ENCODE results near the gene BAZ2B.

BAZ2B gene

DNA sequence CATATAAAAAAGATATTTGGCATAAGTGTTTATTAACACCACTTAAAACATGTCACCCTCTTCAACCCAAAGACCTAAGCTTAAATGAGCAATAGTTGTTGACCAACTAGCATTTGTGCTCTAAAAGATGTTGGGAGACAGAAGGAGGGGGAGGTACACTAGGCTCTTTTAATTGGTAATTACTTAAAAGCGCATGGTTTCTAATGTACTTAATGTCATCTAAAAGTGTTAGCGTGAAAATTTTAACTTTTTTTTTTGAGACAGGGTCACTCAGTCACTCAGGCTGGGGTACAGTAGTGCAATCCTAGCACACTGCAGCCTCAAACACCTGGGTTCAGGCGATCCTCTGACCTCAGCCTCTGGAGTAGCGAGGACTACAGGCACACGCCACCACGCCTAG, 335.3 kb downstream of the BAZ2B start:
- no peak for TF ChIP-seq CTCF (IDR thresholded peaks at IDR 0.05; ENCODE audit: borderline replicate concordance, insufficient read depth, low read depth, low read length)
- no peak overlapping the region for H3K4me3 ChIP-seq (ENCODE audit: low read depth, low read length)

GRCh38 chr2:159279700-159280099, 336.6 kb downstream of the BAZ2B start:
- H3K4me3 ChIP-seq (ENCODE audit: low read depth, low read length): no peak overlapping the region
- TF ChIP-seq CTCF (IDR thresholded peaks at IDR 0.05; ENCODE audit: borderline replicate concordance, insufficient read depth, low read depth, low read length): no peak

DNA sequence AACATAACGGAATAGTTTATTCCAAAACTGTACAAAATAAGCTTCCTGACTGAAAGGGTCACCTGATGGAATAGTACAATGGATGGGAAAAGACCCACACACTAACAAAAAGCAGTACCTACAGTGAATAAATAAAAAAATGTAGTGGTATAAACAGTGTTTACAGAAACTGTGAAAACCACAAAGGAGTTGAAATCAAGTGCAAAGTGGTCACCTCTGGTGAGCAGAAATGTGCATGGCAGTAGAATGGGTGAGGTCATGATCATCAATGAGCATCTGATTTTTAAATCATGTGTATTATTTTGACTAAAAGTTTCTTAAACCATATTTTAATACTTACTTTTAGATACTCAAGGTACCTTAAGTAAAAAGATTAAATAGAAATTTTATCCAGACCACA, 341.2 kb downstream of the BAZ2B start:
- no peak for TF ChIP-seq CTCF (IDR thresholded peaks at IDR 0.05; ENCODE audit: borderline replicate concordance, insufficient read depth, low read depth, low read length)
- no peak overlapping the region for H3K4me3 ChIP-seq (ENCODE audit: low read depth, low read length)

- no peak for TF ChIP-seq CTCF (IDR thresholded peaks at IDR 0.05; ENCODE audit: borderline replicate concordance, insufficient read depth, low read depth, low read length)
- H3K4me3 ChIP-seq (ENCODE audit: low read depth, low read length): no peak overlapping the region
These were observed 344.2 kb downstream of the BAZ2B start for GRCh38 chr2:159272156-159272555.

- TF ChIP-seq CTCF (IDR thresholded peaks at IDR 0.05; ENCODE audit: borderline replicate concordance, insufficient read depth, low read depth, low read length): no peak
- no peak overlapping the region for H3K4me3 ChIP-seq (ENCODE audit: low read depth, low read length)
These were observed 345.5 kb downstream of the BAZ2B start for GRCh38 chr2:159270744-159271379.
